ENCODE data around the gene PIGH.
"Not testable (repeated sequence)": the region's sequence is repeated elsewhere in the genome, so short reads cannot be mapped to it uniquely, and the experiment has no call there.

Gene PIGH

GRCh38 chr14:67630186-67630585 lies 30.1 kb upstream of the PIGH start:
- no peak overlapping the region for H3K4me3 ChIP-seq (ENCODE audit: low read depth, low read length)
- TF ChIP-seq MYC (IDR thresholded peaks at IDR 0.05; ENCODE audit: low read depth, low read length) (no peak), POLR2A (IDR thresholded peaks at IDR 0.05; ENCODE audit: extremely low read depth, insufficient read length) (no peak)
- no peak for DNase-seq (ENCODE audit: low read depth)

GRCh38 chr14:67627519-67627918 lies 27.5 kb upstream of the PIGH start:
- TF ChIP-seq MAX (IDR thresholded peaks at IDR 0.05; ENCODE audit: low read depth, low read length) (no peak), MYC (IDR thresholded peaks at IDR 0.05; ENCODE audit: low read depth, low read length) (no peak), POLR2A (IDR thresholded peaks at IDR 0.05; ENCODE audit: extremely low read depth, insufficient read length) (no peak), CTCF (IDR thresholded peaks at IDR 0.05; ENCODE audit: low read depth, low read length) (no peak)
- H3K4me3 ChIP-seq (ENCODE audit: low read depth, low read length) = no peak overlapping the region
- no peak for DNase-seq (ENCODE audit: low read depth)

GRCh38 chr14:67626131-67626530 lies 26.1 kb upstream of the PIGH start:
- not testable (repeated sequence) for DNase-seq (ENCODE audit: low read depth)

GRCh38 chr14:67623114-67623513 lies 23.0 kb upstream of the PIGH start:
- peak; percentile 18 for DNase-seq (ENCODE audit: low read depth)
- TF ChIP-seq MYC (IDR thresholded peaks at IDR 0.05; ENCODE audit: low read depth, low read length) (no peak), POLR2A (IDR thresholded peaks at IDR 0.05; ENCODE audit: extremely low read depth, insufficient read length) (no peak), MAX (IDR thresholded peaks at IDR 0.05; ENCODE audit: low read depth, low read length) (no peak), CTCF (IDR thresholded peaks at IDR 0.05; ENCODE audit: low read depth, low read length) (no peak)
- H3K4me3 ChIP-seq (ENCODE audit: low read depth, low read length) = no peak overlapping the region

More at GRCh38 chr14:67626131-67626530, 26.1 kb upstream of the PIGH start:
- H3K4me3 ChIP-seq (ENCODE audit: low read depth, low read length) = not testable (repeated sequence)

- TF ChIP-seq CTCF (IDR thresholded peaks at IDR 0.05; ENCODE audit: low read depth, low read length) (no peak), POLR2A (IDR thresholded peaks at IDR 0.05; ENCODE audit: extremely low read depth, insufficient read length) (no peak), MYC (IDR thresholded peaks at IDR 0.05; ENCODE audit: low read depth, low read length) (no peak), MAX (IDR thresholded peaks at IDR 0.05; ENCODE audit: low read depth, low read length) (no peak)
- DNase-seq (ENCODE audit: low read depth) = peak; percentile 62
- H3K4me3 ChIP-seq (ENCODE audit: low read depth, low read length) = no peak overlapping the region
These were observed 22.6 kb upstream of the PIGH start for GRCh38 chr14:67622675-67623074.

GRCh38 chr14:67620217-67620785 lies 20.2 kb upstream of the PIGH start:
- DNase-seq (ENCODE audit: low read depth) = no peak
- TF ChIP-seq POLR2A (IDR thresholded peaks at IDR 0.05; ENCODE audit: extremely low read depth, insufficient read length) (no peak), MYC (IDR thresholded peaks at IDR 0.05; ENCODE audit: low read depth, low read length) (no peak), MAX (IDR thresholded peaks at IDR 0.05; ENCODE audit: low read depth, low read length) (no peak), CTCF (IDR thresholded peaks at IDR 0.05; ENCODE audit: low read depth, low read length) (no peak)
- H3K4me3 ChIP-seq (ENCODE audit: low read depth, low read length) = peak overlapping the region; percentile 48
